M059J (cell line): Measurements from ENCODE around the gene MARCHF3. TPM values are rescaled to one million over a fixed set of nuclear protein-coding genes. Genes with fewer than 3 reads are reported as not detected.
"Not testable (repeated sequence)": the region's sequence is repeated elsewhere in the genome, so short reads cannot be mapped to it uniquely, and the experiment has no call there.

ENCODE experiments used
- DNase-seq: peaks from one replicate; pipeline ENCODE4 v3.0.0-alpha.2; 2012; ENCODE audit warnings: low read depth
- total RNA-seq: library from RNA; depleted of rRNA; stranded (reverse); fragments of >200 nt; shearing (Covaris generic); gene quantifications from 2 replicates; pipeline ENCODE4 v1.2.3, GENCODE V29; 2014

MARCHF3 gene
- total RNA-seq, 1 experiment from 2014 or later: 4.9 TPM

GRCh38 chr5:127012916-127013315 is 17.4 kb downstream of the MARCHF3 start:
- peak; percentile 52 for DNase-seq

- DNase-seq: peak; percentile 15
These were observed 18.3 kb downstream of the MARCHF3 start for GRCh38 chr5:127011961-127012644.

- DNase-seq: peak; percentile 95
These were observed 19.2 kb downstream of the MARCHF3 start for GRCh38 chr5:127011153-127011552.

GRCh38 chr5:127010362-127010761 is 20.0 kb downstream of the MARCHF3 start:
- DNase-seq: peak; percentile 3

- DNase-seq: no peak
These were observed 20.6 kb downstream of the MARCHF3 start for GRCh38 chr5:127009784-127010183.

- DNase-seq: no peak
These were observed 21.9 kb downstream of the MARCHF3 start for GRCh38 chr5:127008300-127008975.

- DNase-seq: no peak
These were observed 22.8 kb downstream of the MARCHF3 start for GRCh38 chr5:127007522-127007921.

- DNase-seq: no peak
These were observed 23.6 kb downstream of the MARCHF3 start for GRCh38 chr5:127006744-127007143.

- DNase-seq: not testable (repeated sequence)
These were observed 25.1 kb downstream of the MARCHF3 start for GRCh38 chr5:127005282-127005681.

- no peak for DNase-seq
These were observed 25.6 kb downstream of the MARCHF3 start for GRCh38 chr5:127004721-127005120.

GRCh38 chr5:127003798-127004495 is 26.4 kb downstream of the MARCHF3 start:
- no peak for DNase-seq

- peak; percentile 65 for DNase-seq
These were observed 28.0 kb downstream of the MARCHF3 start for GRCh38 chr5:127002390-127002789.

GRCh38 chr5:127001621-127002296 is 28.6 kb downstream of the MARCHF3 start:
- peak; percentile 92 for DNase-seq

- DNase-seq: peak; percentile 19
These were observed 31.3 kb downstream of the MARCHF3 start for GRCh38 chr5:126998895-126999570.

- peak; percentile 33 for DNase-seq
These were observed 32.1 kb downstream of the MARCHF3 start for GRCh38 chr5:126998201-126998631.

GRCh38 chr5:126995689-126996088 is 34.7 kb downstream of the MARCHF3 start:
- no peak for DNase-seq

- DNase-seq: no peak
These were observed 35.3 kb downstream of the MARCHF3 start for GRCh38 chr5:126995039-126995438.

GRCh38 chr5:126994485-126994884 is 35.9 kb downstream of the MARCHF3 start:
- DNase-seq: no peak

GRCh38 chr5:126988021-126988569 is 42.3 kb downstream of the MARCHF3 start:
- no peak for DNase-seq

GRCh38 chr5:126987271-126987899 is 43.0 kb downstream of the MARCHF3 start:
- no peak for DNase-seq

- DNase-seq: no peak
These were observed 45.7 kb downstream of the MARCHF3 start for GRCh38 chr5:126984632-126985031.
